ENCODE data around the gene SP9.

The SP9 gene

GRCh38 chr2:174334781-174335251 lies at the start of gene SP9:
Gene SP9 (plus strand): TSS chr2:174334954. CDS start chr2:174335093, 139 bp downstream.
- DNase-seq, result peak in 1 of 3 experiments; percentile 26

DNA sequence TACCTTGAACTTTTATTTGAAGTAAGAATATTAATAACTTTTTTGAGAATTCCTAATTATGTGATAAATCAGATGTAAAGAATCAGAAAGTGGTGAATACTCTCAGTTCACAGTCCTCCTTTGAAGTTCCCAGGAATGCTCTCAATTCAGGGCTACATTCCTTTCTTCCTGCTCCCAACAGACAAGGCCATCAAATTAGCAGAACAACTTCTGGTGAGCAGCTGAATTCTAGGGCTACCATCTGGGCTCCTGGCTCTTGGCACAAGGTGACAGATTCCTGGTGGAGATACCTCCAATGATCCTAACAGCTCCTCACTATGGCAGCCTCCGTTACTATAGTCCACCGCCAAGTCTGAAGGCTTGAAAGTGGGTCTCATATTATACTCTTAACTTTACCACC lies 48.6 kb upstream of the SP9 start:
- DNase-seq, result no peak

DNA sequence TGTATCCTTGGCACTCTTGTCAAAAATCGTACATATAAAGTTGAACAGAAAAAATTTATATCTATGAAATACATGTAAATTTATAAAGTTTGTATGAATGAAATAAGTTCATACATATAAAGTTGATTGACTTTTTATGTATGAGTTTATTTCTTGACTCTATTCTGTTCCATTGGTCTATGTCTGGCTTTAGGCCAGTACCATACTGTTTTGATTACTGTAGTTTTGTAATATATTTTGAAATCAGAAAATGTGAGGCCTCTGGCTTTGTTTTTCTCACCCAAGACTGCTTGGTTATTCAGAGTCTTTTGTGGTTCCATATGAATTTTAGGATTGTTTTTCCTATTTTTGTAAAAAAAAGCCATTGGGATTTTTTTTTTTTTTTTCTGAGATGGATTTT lies 41.8 kb upstream of the SP9 start:
- DNase-seq, result no peak

DNA sequence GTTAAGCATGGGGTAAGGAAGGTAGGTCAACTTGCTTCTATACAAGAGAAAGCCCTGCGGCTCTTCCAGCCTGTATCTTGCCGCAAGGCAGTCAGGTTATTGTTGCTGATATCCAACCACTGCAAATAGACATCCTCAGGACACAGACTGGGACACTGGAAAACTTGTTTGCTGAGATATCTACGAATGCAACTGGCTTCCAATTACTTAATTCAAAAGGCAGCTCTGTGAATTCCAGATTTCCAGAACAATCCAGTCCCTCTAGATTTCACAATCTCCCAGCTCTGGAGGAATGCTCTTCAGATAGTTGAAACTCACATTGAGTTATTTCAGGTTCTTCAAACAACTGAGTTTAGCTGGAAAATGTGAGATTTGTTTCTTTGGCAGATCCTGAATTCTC lies 34.6 kb upstream of the SP9 start:
- no peak for DNase-seq

- DNase-seq, result peak in 1 of 3 experiments; percentile 0
Observed at GRCh38 chr2:174312581-174313234, 22.0 kb upstream of the SP9 start.

GRCh38 chr2:174322149-174322548 lies 12.6 kb upstream of the SP9 start:
- no peak for DNase-seq

DNA sequence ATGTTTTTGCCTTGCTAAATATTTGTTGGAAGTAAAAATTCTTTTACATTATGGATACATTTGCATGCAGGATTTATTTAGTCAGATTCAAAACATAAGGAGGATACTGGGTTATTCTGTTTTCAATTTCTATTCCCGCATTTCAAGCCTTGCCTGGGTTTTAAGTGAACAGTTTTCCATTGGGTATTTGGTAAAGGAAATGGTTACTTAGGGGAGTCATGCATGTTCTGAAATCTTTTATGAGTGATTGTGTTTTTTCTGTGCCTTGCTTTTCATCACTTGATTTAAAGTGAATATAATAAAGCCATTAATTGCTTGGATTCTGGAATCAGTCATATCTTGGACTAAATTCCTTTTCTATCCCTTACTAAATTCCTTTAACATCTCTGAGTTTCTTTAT lies 12.0 kb upstream of the SP9 start:
- DNase-seq, result no peak

DNA sequence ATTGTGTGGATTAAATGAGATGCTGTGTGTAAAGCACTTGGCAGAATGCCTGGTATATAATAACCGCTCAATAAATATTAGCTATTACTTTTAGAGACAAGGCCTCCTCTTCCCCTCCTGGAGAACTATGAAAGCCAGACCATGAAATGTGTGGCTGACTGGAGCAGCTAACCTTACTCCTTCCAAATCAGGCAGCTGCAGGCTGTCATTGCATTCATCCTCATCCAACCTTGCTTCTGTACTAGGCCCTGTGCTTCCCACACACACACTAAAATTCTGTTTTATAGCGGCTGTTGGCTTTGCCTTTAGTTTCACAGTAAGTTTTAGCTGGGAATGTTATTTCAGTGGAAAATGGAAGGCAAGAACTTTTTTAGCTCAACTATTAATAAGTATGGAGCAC lies 10.2 kb upstream of the SP9 start:
- no peak for DNase-seq

DNA sequence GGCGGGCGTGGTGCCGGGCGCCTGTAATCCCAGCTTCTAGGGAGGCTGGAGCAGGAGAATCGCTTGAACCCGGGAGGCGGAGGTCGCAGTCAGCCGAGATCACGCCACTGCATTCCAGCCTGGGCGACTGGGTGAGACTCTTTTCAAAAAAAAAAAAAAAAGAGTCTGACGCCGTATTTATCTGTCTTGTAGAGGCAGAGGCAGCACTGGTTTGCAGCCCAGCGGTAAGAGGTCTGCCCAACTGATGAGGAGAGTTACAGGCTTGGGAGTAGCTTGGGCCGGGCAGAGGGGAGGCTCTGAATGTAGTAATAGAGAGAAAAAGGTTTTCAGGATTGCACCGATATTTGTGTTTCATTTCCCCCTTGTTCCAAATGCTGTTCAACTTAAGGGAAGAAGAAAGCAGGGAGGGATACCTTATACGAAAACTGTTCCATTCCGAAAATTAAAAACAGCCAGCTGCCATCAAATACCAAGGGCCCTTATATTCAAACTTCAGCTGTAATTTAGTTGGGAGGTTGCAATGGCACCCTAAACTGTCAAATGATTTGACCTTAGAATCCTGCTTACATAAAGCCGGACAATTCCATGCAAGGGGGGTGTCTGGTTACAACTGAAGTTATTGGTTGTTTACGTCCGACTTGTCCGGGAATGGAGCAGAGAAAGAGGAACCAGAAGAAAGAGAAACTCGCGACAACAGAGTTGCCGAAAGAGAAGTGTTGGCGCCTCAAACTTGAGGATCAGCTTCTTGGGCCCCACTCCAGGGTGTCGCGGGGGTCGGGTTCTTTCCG lies 9.2 kb upstream of the SP9 start:
- no peak for DNase-seq

DNA sequence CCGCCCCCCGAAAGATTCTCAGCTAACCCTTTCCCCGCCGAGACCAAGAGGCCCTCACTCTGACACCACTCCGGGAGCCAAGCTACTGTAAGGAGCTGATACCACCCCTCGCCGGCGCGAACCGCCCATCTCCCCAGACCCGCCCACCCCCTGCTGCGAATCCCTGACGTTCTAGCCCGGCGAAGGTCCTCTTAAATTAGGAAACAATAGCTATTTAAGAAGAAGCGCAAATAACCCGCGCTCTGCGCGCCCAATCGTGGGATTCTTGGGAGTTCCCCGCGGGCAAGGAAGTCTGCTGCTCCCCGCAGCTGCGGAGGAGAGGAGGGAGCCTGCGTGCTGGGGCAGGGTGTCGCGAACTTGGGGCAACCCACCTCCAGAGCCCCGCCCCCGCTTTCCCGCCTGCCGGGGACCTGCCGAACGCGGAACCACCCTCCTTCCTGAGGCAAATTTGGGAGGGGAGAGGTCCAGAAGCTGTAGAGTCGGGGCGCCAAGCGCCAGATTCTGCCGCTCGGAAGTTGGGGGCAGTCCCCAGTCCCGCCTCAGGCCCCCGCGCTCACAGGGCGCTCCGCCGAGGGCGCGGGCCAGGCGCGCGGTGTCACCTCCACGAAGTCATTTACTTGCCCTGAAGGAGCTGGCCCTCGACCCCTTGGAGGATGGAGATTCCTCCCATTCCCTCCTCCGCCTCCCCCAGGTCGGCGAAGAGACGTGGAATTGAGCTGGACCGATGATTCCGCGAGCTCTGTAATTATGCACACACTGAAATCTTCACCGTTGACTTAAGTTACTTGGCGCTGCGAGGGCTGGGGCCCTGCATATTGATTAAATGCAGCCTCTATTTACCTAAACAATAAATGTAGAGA lies 8.4 kb upstream of the SP9 start:
- DNase-seq, result no peak

DNA sequence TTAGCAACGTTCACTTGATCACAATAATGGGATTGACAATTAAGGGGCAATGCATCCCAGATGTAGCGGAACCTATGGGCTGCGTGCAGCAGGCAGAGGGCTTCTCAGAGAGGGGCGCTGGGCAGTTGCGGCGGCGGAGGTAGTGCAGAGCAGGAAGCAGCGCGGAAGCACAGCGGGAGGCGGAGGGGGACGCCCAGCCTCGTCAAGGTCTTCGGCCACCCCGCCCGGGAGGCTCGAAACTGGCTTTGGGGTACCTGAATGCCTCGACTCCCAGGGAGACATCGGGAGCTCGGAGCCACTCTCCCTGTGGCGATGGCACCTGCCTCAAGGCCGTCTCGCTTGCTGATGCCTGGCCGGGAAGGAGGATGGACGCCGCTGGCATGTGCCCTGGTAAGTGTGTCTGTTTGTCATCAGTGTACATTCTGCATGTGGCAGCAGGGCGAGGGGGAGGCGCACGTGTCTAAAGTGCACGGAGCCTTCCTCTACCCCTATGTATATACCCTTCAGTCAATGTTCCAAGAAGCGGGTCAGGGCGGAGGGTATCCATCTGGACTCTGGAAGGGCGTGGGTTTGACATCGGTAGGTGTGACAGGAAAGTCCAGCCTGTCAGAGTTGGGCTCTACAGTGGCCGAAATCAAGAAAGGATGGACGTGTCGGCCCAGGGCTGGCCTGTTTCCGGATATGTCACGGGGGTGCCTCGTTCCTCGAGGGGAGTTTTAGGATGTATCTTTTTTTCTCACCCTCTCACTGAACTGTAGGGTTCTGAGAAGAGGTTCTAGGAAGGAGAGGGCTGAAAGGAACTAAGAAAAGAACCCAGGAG lies 7.5 kb upstream of the SP9 start:
- DNase-seq, result no peak

DNA sequence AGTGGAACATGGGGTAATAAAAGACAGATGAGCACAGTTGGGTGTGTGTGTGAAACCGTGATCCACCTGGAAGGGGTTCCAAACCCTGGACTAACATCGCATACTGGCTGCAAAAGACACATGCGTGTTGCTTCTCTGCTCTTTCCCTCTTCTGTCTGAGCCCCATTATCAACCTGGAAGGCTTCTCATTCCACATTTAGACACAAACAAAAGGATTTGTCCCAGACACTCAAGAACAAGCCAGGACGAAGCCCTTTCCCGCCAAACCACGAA lies 7.0 kb upstream of the SP9 start:
- no peak for DNase-seq

DNA sequence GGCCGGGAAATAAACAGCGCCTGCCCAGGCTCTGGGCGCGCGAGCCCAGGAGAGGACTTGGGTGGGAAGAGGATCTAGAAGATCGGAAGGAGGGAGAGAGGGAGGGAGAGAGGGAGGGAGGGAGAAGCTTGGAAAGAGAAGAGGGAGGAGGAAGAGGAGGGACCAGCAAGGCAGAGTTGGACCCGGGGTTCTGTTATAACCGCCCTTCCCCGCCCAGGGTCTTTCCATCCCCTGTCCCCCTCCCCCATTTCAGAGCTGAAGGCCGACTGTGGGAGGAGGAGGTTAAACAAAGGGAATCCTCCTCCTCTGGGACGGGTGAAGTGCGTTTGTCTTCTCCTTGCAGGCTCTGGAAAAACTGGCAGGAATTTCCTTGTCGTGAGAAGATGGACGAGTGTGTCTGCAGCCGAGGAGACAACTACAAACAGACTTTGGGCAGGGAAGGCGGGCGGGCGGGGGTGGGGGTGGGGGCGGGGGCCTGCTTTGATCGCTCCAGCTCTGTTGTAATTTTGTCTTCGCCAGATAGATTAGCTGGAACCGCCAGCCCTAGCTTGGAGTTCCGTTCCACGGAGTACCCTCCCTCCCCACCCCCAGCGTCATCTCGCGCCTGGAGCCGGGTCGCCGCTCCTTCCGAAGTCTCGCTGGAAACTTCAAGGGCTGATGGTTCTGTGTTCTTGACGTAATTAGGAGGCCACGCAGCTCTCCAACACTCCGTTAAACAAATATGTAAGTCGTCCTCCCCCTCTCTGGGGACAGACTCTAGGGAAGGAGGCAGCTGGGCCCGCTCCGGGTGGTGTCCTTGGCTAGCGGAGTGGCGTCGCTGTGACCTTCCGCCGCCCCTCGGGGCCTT lies 6.4 kb upstream of the SP9 start:
- DNase-seq, result no peak

DNA sequence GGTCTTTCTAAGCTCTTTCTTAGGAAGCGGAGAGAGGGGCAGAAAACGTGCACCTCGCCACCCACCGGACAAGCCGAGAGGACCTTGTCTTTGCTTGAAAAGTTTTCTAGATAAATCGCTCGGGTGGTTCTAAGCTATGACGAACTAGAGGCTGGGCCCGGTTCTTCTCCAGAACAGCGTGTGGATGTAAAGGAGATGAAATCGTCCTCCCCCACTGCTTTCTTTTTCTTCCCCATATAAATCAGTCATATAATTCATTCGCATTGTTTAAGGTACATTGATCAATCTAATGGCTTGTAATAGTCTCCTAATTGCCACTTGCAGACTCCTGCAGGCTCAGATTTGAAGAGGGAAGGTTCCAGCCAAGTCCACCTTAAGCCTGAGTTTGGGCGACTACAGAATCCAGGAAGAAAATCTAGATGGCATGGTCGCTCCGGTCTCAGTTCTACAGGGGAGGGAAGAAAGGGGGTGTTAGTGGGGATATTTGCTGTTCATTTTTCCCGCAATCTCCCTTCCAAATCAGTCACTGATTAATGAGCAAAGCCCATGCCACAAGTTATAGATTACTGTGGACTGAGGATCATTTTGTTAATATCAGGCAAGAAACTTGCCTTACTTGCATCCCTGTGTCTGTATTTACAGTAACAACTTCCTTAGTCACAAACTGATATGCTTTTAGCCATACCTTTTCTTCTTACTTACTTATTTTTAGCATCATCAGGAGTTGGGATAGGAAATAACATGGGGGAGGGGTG lies 5.6 kb upstream of the SP9 start:
- DNase-seq, result peak in 1 of 3 experiments; percentile 3

- DNase-seq, result no peak
Observed at GRCh38 chr2:174330945-174331594, 3.7 kb upstream of the SP9 start.

- DNase-seq, result peak in 1 of 3 experiments; percentile 7
Observed at GRCh38 chr2:174331595-174332216, 3.0 kb upstream of the SP9 start.

DNA sequence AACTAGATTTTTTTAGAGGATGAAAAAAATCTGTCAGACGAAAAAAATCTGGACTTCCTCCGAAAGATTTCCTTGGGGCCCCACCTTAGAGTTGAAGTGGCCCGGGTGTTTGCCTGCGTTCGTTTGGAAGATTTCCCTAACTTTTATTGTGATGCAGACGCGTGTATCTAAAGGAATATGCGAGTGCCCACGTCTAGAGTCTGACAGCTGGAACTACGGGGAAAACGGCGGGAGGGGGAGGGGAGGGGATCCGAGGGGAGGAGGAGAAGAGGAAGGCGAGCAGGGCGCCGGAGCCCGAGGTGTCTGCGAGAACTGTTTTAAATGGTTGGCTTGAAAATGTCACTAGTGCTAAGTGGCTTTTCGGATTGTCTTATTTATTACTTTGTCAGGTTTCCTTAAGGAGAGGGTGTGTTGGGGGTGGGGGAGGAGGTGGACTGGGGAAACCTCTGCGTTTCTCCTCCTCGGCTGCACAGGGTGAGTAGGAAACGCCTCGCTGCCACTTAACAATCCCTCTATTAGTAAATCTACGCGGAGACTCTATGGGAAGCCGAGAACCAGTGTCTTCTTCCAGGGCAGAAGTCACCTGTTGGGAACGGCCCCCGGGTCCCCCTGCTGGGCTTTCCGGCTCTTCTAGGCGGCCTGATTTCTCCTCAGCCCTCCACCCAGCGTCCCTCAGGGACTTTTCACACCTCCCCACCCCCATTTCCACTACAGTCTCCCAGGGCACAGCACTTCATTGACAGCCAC lies 2.4 kb upstream of the SP9 start:
- peak; percentile 11 to 55 (median 43) for DNase-seq

DNA sequence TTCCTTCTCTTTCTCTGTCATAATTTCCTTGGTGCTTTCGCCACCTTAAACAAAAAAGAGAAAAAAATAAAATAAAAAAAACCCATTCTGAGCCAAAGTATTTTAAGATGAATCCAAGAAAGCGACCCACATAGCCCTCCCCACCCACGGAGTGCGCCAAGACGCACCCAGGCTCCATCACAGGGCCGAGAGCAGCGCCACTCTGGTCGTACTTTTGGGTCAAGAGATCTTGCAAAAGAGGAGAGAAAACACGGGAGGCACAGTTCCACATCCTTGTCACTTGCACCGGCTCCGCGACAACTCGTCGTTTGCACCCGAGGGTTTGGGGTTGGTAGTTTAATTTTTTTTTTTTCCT lies 1.8 kb upstream of the SP9 start:
- DNase-seq, result no peak
